Measurements from ENCODE around the gene PKNOX2. TPM values are rescaled to one million over a fixed set of nuclear protein-coding genes. Genes with fewer than 3 reads are reported as not detected.

The PKNOX2 gene
- total and polyA plus RNA-seq, 2 of the 8 experiments (the other 6 are each of a cell fraction or from before 2014, with no cell fraction given), result 2.0 TPM

DNA sequence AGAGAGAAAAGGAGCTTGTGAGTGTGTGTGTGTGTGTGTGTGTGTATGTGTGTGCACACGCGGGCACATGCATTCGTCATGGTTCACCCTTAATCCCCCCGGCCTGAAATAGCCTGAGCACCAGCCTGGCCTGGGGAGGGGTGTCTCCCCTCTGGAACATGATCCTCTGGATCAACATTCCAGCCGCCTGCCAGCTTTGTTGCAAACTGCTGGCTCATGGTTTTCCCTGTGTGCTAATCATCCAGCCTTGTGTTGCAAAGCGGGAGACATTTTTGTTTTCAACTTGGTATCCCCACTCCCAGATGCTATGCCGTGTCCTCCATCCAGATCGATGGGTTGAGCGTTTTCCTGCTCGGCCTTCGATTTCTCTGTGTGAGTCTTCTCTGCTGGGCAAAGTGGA is 237.2 kb downstream of the PKNOX2 start (continued):
- no peak for TF ChIP-seq ZNF274 (IDR thresholded peaks at IDR 0.05; ENCODE audit: borderline replicate concordance, extremely low read depth, low read length)
- TF ChIP-seq GTF2F1 (IDR thresholded peaks at IDR 0.05; ENCODE audit: borderline replicate concordance, low read depth, low read length), result no peak
- TF ChIP-seq SUZ12 (IDR thresholded peaks at IDR 0.05; ENCODE audit: low read length), result no peak
- TF ChIP-seq TBP (IDR thresholded peaks at IDR 0.05; ENCODE audit: low read depth, low read length), result no peak
- TF ChIP-seq KDM5A (IDR thresholded peaks at IDR 0.05; ENCODE audit: low read length), result no peak
- no peak for TF ChIP-seq RAD21 (IDR thresholded peaks at IDR 0.05 in 1 of 2, conservative IDR thresholded peaks at IDR 0.05 in 1 of 2; ENCODE audit: low read depth in 2 of 2, low read length in 2 of 2)
- peak; percentile 92 for TF ChIP-seq TEAD4 (IDR thresholded peaks at IDR 0.05; ENCODE audit: low read depth, low read length)
- peak; percentile 48; the same call in 1 of the 2 replicates for TF ChIP-seq SP1 (IDR thresholded peaks at IDR 0.05; ENCODE audit: low read depth, low read length)
- TF ChIP-seq RXRA (IDR thresholded peaks at IDR 0.05; ENCODE audit: insufficient read depth, low read depth, low read length), result no peak
- TF ChIP-seq POU5F1 (IDR thresholded peaks at IDR 0.05; ENCODE audit: low read depth, low read length), result no peak
- no peak for TF ChIP-seq SAP30 (IDR thresholded peaks at IDR 0.05; ENCODE audit: insufficient read depth, insufficient replicate concordance, low read length)
- TF ChIP-seq RFX5 (IDR thresholded peaks at IDR 0.05; ENCODE audit: borderline replicate concordance, low read depth, low read length), result no peak
- TF ChIP-seq BRCA1 (IDR thresholded peaks at IDR 0.05; ENCODE audit: low read depth, low read length), result no peak
- no peak for TF ChIP-seq SRF (IDR thresholded peaks at IDR 0.05; ENCODE audit: low read depth, low read length)
- no peak for TF ChIP-seq RNF2 (IDR thresholded peaks at IDR 0.05; ENCODE audit: borderline replicate concordance, low read depth, low read length, missing control alignments, poor library complexity, severe bottlenecking)
- TF ChIP-seq NRF1 (IDR thresholded peaks at IDR 0.05; ENCODE audit: low read depth, low read length), result no peak
- TF ChIP-seq HDAC2 (IDR thresholded peaks at IDR 0.05; ENCODE audit: borderline replicate concordance in 1 of 2, low read depth in 2 of 2, low read length in 2 of 2), result no peak
- TF ChIP-seq BACH1 (IDR thresholded peaks at IDR 0.05; ENCODE audit: low read length), result peak; percentile 96
- TF ChIP-seq CHD2 (IDR thresholded peaks at IDR 0.05; ENCODE audit: low read length), result no peak
- TF ChIP-seq GABPA (IDR thresholded peaks at IDR 0.05; ENCODE audit: borderline replicate concordance, insufficient read depth, low read length), result no peak
- no peak for TF ChIP-seq CBX5 (IDR thresholded peaks at IDR 0.05; ENCODE audit: low read depth, low read length)
- TF ChIP-seq, protein P1, sequence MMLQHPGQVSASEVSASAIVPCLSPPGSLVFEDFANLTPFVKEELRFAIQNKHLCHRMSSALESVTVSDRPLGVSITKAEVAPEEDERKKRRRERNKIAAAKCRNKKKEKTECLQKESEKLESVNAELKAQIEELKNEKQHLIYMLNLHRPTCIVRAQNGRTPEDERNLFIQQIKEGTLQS (IDR thresholded peaks at IDR 0.05; ENCODE audit: insufficient read depth, low read depth, low read length), result no peak
- peak; percentile 74 for TF ChIP-seq YY1 (IDR thresholded peaks at IDR 0.05; ENCODE audit: low read depth, low read length)
- TF ChIP-seq, protein P2, sequence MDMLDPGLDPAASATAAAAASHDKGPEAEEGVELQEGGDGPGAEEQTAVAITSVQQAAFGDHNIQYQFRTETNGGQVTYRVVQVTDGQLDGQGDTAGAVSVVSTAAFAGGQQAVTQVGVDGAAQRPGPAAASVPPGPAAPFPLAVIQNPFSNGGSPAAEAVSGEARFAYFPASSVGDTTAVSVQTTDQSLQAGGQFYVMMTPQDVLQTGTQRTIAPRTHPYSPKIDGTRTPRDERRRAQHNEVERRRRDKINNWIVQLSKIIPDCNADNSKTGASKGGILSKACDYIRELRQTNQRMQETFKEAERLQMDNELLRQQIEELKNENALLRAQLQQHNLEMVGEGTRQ (IDR thresholded peaks at IDR 0.05; ENCODE audit: low read length), result no peak

All from H1 (cell line).